GM19468 (cell line): ENCODE results near the gene CBARP.
"Not testable (repeated sequence)": the region's sequence is repeated elsewhere in the genome, so short reads cannot be mapped to it uniquely, and the experiment has no call there.

Experiments
- ATAC-seq: cut with Tn5 transposase; IDR thresholded peaks from one replicate; pipeline ENCODE4 v1.9.1; 2021; ENCODE audit warnings: mild to moderate bottlenecking, moderate library complexity, moderate number of reproducible peaks; ENCODE audit not compliant: unreplicated experiment; ENCODE audit errors: extremely low read depth

Gene CBARP

DNA sequence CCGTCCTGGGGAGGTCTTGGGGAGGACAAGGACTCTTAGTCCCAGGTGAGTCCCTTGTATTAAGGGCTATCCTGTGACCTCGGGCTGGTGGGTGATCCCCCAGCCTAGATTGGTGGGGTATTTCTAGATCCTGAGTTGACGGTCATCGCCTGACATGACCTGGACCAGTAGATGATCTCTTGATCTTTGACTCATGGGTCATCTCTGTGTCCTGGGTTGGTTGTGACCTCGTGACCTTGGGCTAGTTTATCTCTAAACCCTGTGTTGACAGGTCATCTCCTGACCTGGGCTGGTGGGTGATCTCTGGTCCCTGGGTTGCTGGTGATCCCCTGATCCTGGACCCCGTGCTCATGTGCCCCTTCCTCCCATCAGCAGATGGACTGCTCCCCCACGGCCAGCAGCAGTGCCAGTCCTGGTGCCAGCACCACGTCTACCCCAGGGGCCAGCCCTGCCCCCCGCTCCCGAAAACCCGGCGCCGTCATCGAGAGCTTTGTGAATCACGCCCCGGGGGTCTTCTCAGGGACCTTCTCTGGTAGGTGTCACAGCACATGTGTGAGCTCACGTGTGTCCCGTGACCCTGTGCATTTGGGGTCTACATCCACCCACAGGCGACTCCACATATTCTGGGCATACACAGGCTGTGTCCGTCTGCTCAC lies 16.9 kb upstream of the CBARP start:
- no peak for ATAC-seq

DNA sequence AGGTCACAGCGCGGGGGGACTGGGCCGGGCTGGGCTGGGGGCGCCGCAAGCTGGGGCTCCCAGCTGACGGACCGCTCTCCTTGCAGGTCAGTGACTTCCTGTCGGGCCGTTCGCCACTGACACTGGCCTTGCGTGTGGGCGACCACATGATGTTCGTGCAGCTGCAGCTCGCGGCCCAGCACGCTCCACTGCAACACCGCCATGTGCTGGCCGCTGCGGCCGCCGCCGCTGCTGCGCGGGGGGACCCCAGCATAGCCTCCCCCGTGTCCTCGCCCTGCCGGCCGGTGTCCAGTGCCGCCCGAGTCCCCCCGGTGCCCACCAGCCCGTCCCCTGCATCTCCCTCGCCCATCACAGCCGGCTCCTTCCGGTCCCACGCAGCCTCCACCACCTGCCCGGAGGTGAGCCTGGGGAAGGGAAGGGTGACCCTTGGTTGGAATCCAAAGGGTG lies 16.3 kb upstream of the CBARP start:
- no peak for ATAC-seq

- ATAC-seq: no peak
Measured at GRCh38 chr19:1253514-1254080, 15.8 kb upstream of the CBARP start.

GRCh38 chr19:1252821-1253513 lies 15.2 kb upstream of the CBARP start:
- no peak for ATAC-seq

DNA sequence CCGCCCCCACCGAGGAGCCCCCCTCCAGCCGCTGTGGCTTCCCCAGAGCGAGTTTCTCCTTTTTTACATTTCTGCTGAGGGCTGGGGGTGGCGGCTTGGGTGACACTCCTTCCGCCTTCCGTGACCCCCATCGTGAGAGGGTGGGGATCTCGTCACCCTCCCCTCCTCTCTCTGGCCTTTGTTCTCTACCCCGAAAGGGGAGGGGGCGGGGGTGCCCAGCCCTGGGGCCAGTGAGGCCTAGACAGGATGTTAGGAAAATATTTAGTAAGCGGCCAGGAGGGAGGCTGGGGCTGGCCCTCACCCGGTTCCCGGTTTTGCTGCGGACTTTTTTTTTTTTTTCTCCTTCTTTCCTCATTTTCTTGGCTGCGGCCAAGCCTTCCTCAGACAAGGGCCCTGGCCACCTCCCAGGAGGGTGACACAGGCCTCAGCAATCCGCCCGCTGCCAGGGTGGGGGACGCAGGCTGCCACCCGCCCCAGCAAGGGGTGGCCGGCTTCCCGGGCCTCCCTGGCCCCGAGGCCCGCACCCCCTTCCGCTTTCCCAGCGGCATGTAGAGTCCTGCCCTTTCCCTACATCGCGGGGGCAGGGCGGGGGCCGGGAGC lies 14.5 kb upstream of the CBARP start:
- ATAC-seq: no peak

DNA sequence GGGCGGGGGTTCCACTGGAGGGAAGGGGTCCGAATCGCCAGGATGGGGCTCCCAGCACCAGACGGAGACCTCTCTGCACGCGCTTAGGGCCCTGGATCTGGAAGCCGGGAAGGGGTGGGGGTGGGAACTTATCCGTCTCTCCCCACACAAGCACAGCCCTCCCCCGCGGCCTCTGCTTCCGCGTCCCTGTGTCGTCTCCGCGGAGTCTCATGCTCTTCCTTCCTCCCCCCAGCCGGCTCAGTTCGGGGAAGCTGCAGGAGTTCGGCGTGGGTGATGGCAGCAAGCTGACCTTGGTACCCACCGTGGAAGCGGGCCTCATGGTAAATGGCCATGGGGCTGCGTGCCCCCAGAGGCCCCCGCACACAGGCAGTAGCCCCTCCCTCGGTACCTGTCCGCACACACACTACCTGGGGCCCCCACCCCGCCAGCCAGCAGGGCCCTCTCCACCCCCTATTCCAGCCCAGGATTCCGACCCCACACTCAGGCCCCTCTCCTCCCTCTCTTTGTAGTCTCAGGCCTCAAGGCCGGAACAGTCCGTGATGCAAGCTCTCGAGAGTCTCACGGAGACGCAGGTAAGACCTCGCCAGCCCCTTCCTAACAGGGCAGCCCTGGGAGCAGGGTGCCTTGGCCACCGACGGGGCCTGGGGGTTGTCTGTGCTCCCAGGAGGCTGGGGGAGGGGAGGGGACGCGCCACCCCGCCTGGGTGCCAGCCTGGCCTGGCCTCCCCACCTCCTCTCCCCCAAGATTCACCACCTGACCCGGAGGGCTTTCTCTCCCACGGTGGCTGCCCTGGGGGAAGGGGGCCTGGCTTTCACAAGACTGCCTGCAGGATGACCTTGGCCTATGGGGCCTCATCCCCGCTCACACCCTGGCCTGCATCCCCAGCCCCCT lies 13.8 kb upstream of the CBARP start:
- no peak for ATAC-seq

- no peak for ATAC-seq
Measured at GRCh38 chr19:1250437-1251260, 12.8 kb upstream of the CBARP start.

GRCh38 chr19:1249990-1250436 lies 12.2 kb upstream of the CBARP start:
- no peak for ATAC-seq

- ATAC-seq: peak; percentile 31
Measured at GRCh38 chr19:1249298-1249989, 11.6 kb upstream of the CBARP start.

DNA sequence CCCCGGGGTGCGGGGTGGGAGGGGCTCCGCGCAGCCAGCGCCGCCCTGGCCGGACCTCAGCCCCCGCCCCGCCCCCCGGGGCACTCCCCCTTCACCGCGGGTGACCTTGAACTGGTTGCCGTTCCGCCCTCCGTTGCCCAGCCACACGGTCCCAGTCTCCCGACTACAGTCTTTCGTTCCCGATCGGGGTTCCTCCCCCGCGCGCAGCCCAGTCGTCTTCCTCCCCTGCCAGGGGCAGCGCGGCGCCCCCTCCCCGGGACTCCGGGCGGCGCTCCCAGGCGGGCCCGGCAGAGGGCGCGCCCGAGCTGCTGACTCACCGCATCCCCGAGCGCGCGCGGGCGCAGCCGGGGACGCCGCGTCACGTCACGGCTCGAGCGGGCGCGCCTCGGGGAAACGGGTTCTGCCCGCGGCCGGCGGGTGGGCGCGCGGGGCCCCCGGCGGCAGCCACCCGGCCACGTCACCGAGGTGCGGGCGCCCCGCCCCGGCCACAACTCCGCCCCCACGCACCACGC lies 11.0 kb upstream of the CBARP start:
- peak; percentile 20 for ATAC-seq

GRCh38 chr19:1248139-1248785 lies 10.5 kb upstream of the CBARP start, which contains the start of gene MIDN:
MIDN (plus strand) TSS chr19:1248583; CDS start chr19:1250297, 1,714 bp downstream.
- no peak for ATAC-seq

DNA sequence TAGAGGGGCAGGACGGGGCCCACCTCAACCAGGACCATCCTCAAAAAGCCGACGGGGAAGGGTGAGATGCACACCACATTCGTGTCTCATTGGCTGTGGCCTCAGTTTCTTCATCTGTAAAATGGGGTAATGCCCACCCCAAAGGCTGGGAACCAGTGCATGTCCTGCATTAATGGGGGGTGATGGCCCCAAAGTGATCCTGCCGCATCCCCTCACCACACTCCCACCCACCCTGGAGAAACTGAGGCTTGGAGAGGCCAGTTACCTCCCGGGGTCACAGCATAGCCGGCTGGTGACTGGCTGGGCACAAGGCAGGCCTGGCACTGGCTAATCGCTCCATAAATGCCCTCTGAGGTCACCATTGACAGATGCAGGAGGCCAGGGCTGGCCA lies 9.9 kb upstream of the CBARP start:
- ATAC-seq: no peak

GRCh38 chr19:1246265-1247087 lies 8.7 kb upstream of the CBARP start:
- ATAC-seq: not testable (repeated sequence)

GRCh38 chr19:1245494-1246264 lies 7.9 kb upstream of the CBARP start:
- ATAC-seq: no peak

- no peak for ATAC-seq
Measured at GRCh38 chr19:1244693-1245451, 7.1 kb upstream of the CBARP start.
